ENCODE measurements around the gene ELAPOR2. TPM values are rescaled to one million over a fixed set of nuclear protein-coding genes. Genes with fewer than 3 reads are reported as not detected.

ELAPOR2 gene
- total and polyA plus RNA-seq, 9 of the 15 experiments (the other 6 are each of a cell fraction or from before 2014, with no cell fraction given) = 9.2 to 72.0 (median 35.0) TPM

- H2AFZ ChIP-seq (ENCODE audit: low read depth, low read length) = peak overlapping the region; percentile 80
- H3K9me1 ChIP-seq (ENCODE audit: control insufficient read depth, insufficient read depth, low read length) = no peaks in the 10 kb centered on the region
- no TSS peak for BruUV-seq (replicated peaks)
- H4K20me1 ChIP-seq (replicated peaks; ENCODE audit: control insufficient read depth, insufficient read depth, low read length) = no peaks in the 10 kb centered on the region
- in situ Hi-C loops (cut with MboI) (no loop called here), intact Hi-C loops (cut with micrococcal nuclease) (loop anchor here (1.0 to 2.0 kb wide), 3 partner anchors 82 to 120 kb away; no protein-coding TSS in a partner anchor)
- CTCF ChIA-PET (ENCODE audit: low intra/inter-chr PET ratio) = interaction anchor here (0.6 to 2.8 kb wide), 4 partner anchors 90 to 134 kb away, joined by 3 to 26 read pairs (median 5); no protein-coding TSS in a partner anchor
- H3K4me2 ChIP-seq (ENCODE audit: insufficient read depth, low read length) = peak overlapping the region; percentile 82
- DNase-seq (ENCODE audit: extremely low read depth in 1 of 4, low spot score in 3 of 4) (peak; percentile 19 to 48 (median 29)), FAIRE-seq (no peak), ATAC-seq (peak; percentile 25)
- peak overlapping the region; percentile 48 to 92; a peak in 3 of 4 replicates for H3K9ac ChIP-seq (ENCODE audit: insufficient read depth in 1 of 2, low read depth in 2 of 2, low read length in 2 of 2)
- H3K36me3 ChIP-seq (ENCODE audit: control insufficient read depth, insufficient read depth, low read length) = no peaks in the 10 kb centered on the region
- POLR2A ChIA-PET = interaction anchor here (0.5 to 2.4 kb wide), 6 partner anchors 16 to 94 kb away, joined by 3 to 8 read pairs (median 3); partner anchors contain the start of gene DMTF1
- 6% methylated on average over 29 of the region's 40 CpGs for WGBS (ENCODE audit: insufficient coverage, low coverage, missing lambda C conversion rate)
- peaks cover 30% of the 10 kb centered on the region for H3K79me2 ChIP-seq (ENCODE audit: control insufficient read depth, insufficient read depth, low read length)
- H3K27ac ChIP-seq (ENCODE audit: extremely low read depth, low read depth, low read length) = peak overlapping the region; percentile 38; the same call in 1 of the 3 replicates
- H3K4me1 ChIP-seq (replicated peaks in 1 of 2; ENCODE audit: control insufficient read depth in 2 of 2, insufficient read depth in 2 of 2, low read length in 2 of 2) = peaks cover 9 to 31% of the 10 kb centered on the region in 2 experiments
- peak overlapping the region; percentile 73 for H3K4me3 ChIP-seq
- no peaks in the 10 kb centered on the region for H3K27me3 ChIP-seq (ENCODE audit: control insufficient read depth in 2 of 2, insufficient read depth in 2 of 2, low read length in 2 of 2)
- no peaks in the 10 kb centered on the region for H3K9me3 ChIP-seq (replicated peaks; ENCODE audit: control insufficient read depth, insufficient read depth, low read depth, low read length)
- no peak for TF ChIP-seq ZNF561 (CRISPR knock-in tag; conservative IDR thresholded peaks at IDR 0.05)
- no peak for TF ChIP-seq ZNF133 (CRISPR knock-in tag; IDR thresholded peaks at IDR 0.05)
- TF ChIP-seq GATAD2A (IDR thresholded peaks at IDR 0.05) = 0 out of 2 replicates have a peak, but pooled peaks have one; percentile 80
- no peak for TF ChIP-seq ETS2 (tag; IDR thresholded peaks at IDR 0.05; ENCODE audit: borderline replicate concordance, poor library complexity, severe bottlenecking)
- no peak for TF ChIP-seq ATF1 (CRISPR knock-in tag; IDR thresholded peaks at IDR 0.05)
- TF ChIP-seq ATF1 (tag; IDR thresholded peaks at IDR 0.05) = 0 out of 2 replicates have a peak, but pooled peaks have one; percentile 24
- TF ChIP-seq THRB (CRISPR knock-in tag; conservative IDR thresholded peaks at IDR 0.05) = no peak
- no peak for TF ChIP-seq SREBF2 (CRISPR knock-in tag; IDR thresholded peaks at IDR 0.05)
- no peak for TF ChIP-seq GMEB1 (CRISPR knock-in tag; IDR thresholded peaks at IDR 0.05)
- TF ChIP-seq HCFC1 (IDR thresholded peaks at IDR 0.05; ENCODE audit: low read depth, low read length) = no peak
- no peak for TF ChIP-seq ZNF445 (CRISPR knock-in tag; IDR thresholded peaks at IDR 0.05; ENCODE audit: low read depth)
- TF ChIP-seq ETV6 (IDR thresholded peaks at IDR 0.05; ENCODE audit: borderline replicate concordance in 1 of 2, low read depth in 2 of 2, low read length in 1 of 2) = no peak
- TF ChIP-seq ETV6 (CRISPR knock-in tag; IDR thresholded peaks at IDR 0.05; ENCODE audit: borderline replicate concordance) = no peak
- TF ChIP-seq DMBX1 (CRISPR knock-in tag; IDR thresholded peaks at IDR 0.05; ENCODE audit: borderline replicate concordance) = no peak
- TF ChIP-seq BRF1 (IDR thresholded peaks at IDR 0.05; ENCODE audit: borderline replicate concordance, extremely low read depth, insufficient read length) = no peak
- TF ChIP-seq NCOA6 (IDR thresholded peaks at IDR 0.05) = no peak
- TF ChIP-seq SMARCE1 (IDR thresholded peaks at IDR 0.05) = 0 out of 2 replicates have a peak, but pooled peaks have one; percentile 12
- TF ChIP-seq CBX2 (IDR thresholded peaks at IDR 0.05; ENCODE audit: insufficient read depth, low read length, poor library complexity, severe bottlenecking) = no peak
Measured at GRCh38 chr7:87058744-87059524, 520 bp downstream of the ELAPOR2 start.

Measured in K562 (cell line).